Pancreas (tissue), 10 donors: Measurements from ENCODE around the gene CITED4. TPM values are rescaled to one million over a fixed set of nuclear protein-coding genes. Genes with fewer than 3 reads are reported as not detected.

Experiments
- ATAC-seq, 4 donors: fragments of 200-7000 bp; cut with Tn5 transposase; one replicate each; pipeline versions ENCODE4 v1.8.0 to v1.9.1; 2020; ENCODE audit warnings: mild to moderate bottlenecking in 4 of 4, moderate library complexity in 4 of 4
- DNase-seq, 6 donors: peaks; one replicate each; pipeline ENCODE4 v3.0.0-alpha.2; 2020
- FAIRE-seq: peaks from 2 replicates; lab custom pipeline; 2012; peaks lifted over from hg19 to GRCh38; lab: Jason Lieb, UNC
- H3K27ac ChIP-seq, 4 donors: fragments of 200-600 bp; sonication (generic); 1 replicate in 3 of 4; 2 replicates in 1 of 4; pipeline versions ENCODE4 v1.5.0 to v1.8.0; 2020
- H3K27me3 ChIP-seq, 4 donors: fragments of 200-600 bp; one replicate each; pipeline ENCODE4 v1.8.0; 2021
- H3K36me3 ChIP-seq, 3 donors: fragments of 200-600 bp; sonication (generic) in 1 of 3; one replicate each; pipeline versions ENCODE4 v1.5.0 to v1.8.0; 2020 to 2021
- H3K4me1 ChIP-seq, 3 donors: fragments of 200-600 bp; one replicate each; pipeline ENCODE4 v1.8.0; 2021
- H3K4me3 ChIP-seq, 4 donors: fragments of 200-600 bp; sonication (generic) in 2 of 4; one replicate each; pipeline versions ENCODE4 v1.5.0 to v1.8.0; 2020 to 2021
- H3K9me3 ChIP-seq, 4 donors: fragments of 200-600 bp; one replicate each; pipeline ENCODE4 v1.8.0; 2021
- CTCF ChIP-seq, 4 donors: fragments of 200-600 bp; sonication (generic) in 3 of 4; IDR thresholded peaks; one replicate each; pipeline versions ENCODE4 v1.5.0 to v1.8.0; 2021; ENCODE audit warnings: antibody characterized with exemption in 4 of 4
- WGBS, 2 donors: extraction: QIAGEN DNeasy Blood & Tissue Kit; methylation state at CpG; one replicate each; pipeline ENCODE4 v1.1.7; 2013; 5-methylcytosine and 5-hydroxymethylcytosine counted together
- intact Hi-C, 3 donors: fragments of 100-400 bp; cut with DNase I; formaldehyde crosslinking; loops; one replicate each; pipeline versions ENCODE4 v1.11.1 to v1.14.2; 2022
- polyA plus RNA-seq, 2 donors: library from polyadenylated mRNA; stranded (reverse); fragments of 200-250 nt; gene quantifications; one replicate each; pipeline ENCODE4 v1.2.3, GENCODE V29; 2013
- total RNA-seq, 6 donors: library from RNA; stranded (reverse); fragmentation: NEBNext Ultra II Directional in 4 of 6; extraction: Animal tissue kit (Norgen Biotek cat#: 25700) in 4 of 6; gene quantifications; one replicate each; pipeline versions ENCODE4 v1.2.1 to v1.2.4, GENCODE V29; 2021 to 2023
- donor health status: healthy with polysubstance abuse.
- donor health status: DM: no; HTN: no; CAD: no; lungs with moderate emphysema.
- donor health status: DM: no; HTN: no; CAD: no.
- donor health status: control.
- donor health status: control.
- donor health status: Bipolar disorder and iron deficiency.
- donor health status: DM: yes; HTN: yes; CAD: no.
- donor health status: DM: no; HTN: no; CAD: no.
- donor health status: DM: no; HTN: no; CAD: no.
- donor health status: DM: yes; HTN: yes; CAD: no.

CITED4 gene
- total and polyA plus RNA-seq, 8 donors = 41.1 to 81.2 (median 51.1) TPM

GRCh38 chr1:40847023-40847745 lies 15.0 kb downstream of the CITED4 start:
- TF ChIP-seq CTCF (IDR thresholded peaks at IDR 0.05) = no peak
- WGBS, 2 donors = 78 to 80% methylated on average over 6 of the region's 6 CpGs
- Histone ChIP-seq H3K4me3 (no peak overlapping the region), H3K27ac (no peak overlapping the region), H3K36me3 (no peaks in the 10 kb centered on the region), H3K27me3 (no peaks in the 10 kb centered on the region), H3K4me1 (peaks cover 9 to 20% (median 9%) of the 10 kb centered on the region in 3 donors), H3K9me3 (no peaks in the 10 kb centered on the region)
- intact Hi-C loops = loop anchor here in 1 of 3 donors (5.0 to 10.0 kb wide), 2 partner anchors 105 to 222 kb away; no protein-coding TSS in a partner anchor
- DNase-seq (no peak), ATAC-seq (no peak), FAIRE-seq (no peak)

GRCh38 chr1:40845895-40846294 lies 16.3 kb downstream of the CITED4 start:
- H3K27ac ChIP-seq = no peak overlapping the region
- no peak overlapping the region for H3K4me3 ChIP-seq
- intact Hi-C loops = loop anchor here in 1 of 3 donors (5.0 to 10.0 kb wide), 2 partner anchors 106 to 221 kb away; no protein-coding TSS in a partner anchor
- no peaks in the 10 kb centered on the region for H3K9me3 ChIP-seq
- no peak for FAIRE-seq
- DNase-seq = no peak
- no peak for ATAC-seq
- H3K36me3 ChIP-seq = no peaks in the 10 kb centered on the region
- H3K4me1 ChIP-seq = peaks cover 9 to 20% (median 9%) of the 10 kb centered on the region in 3 donors
- whole genome bisulfite sequencing, 2 donors = 96 to 100% methylated on average over 1 of the region's 1 CpG
- no peak for TF ChIP-seq CTCF (IDR thresholded peaks at IDR 0.05)
- H3K27me3 ChIP-seq = no peaks in the 10 kb centered on the region

GRCh38 chr1:40844887-40845878 lies 17.0 kb downstream of the CITED4 start:
- no peak for FAIRE-seq
- intact Hi-C loops = loop anchor here in 1 of 3 donors (5.0 to 10.0 kb wide), 2 partner anchors 107 to 220 kb away; no protein-coding TSS in a partner anchor
- no peak overlapping the region for H3K27ac ChIP-seq

GRCh38 chr1:40844079-40844478 lies 18.1 kb downstream of the CITED4 start:
- no peak for TF ChIP-seq CTCF (IDR thresholded peaks at IDR 0.05)
- WGBS, 2 donors = 83 to 89% methylated on average over 5 of the region's 5 CpGs
- intact Hi-C loops = loop anchor here in 1 of 3 donors (10.0 kb wide), 1 partner anchor 219 kb away; no protein-coding TSS in a partner anchor
- ATAC-seq (no peak), DNase-seq (no peak), FAIRE-seq (no peak)
- Histone ChIP-seq H3K4me1 (peaks cover 4 to 11% (median 4%) of the 10 kb centered on the region in 3 donors), H3K9me3 (no peaks in the 10 kb centered on the region), H3K27ac (no peak overlapping the region), H3K36me3 (no peaks in the 10 kb centered on the region), H3K27me3 (no peaks in the 10 kb centered on the region), H3K4me3 (no peak overlapping the region)

More at GRCh38 chr1:40844887-40845878, 17.0 kb downstream of the CITED4 start:
- H3K9me3 ChIP-seq = no peaks in the 10 kb centered on the region
- H3K4me3 ChIP-seq = no peak overlapping the region
- DNase-seq (no peak), ATAC-seq (no peak)
- H3K36me3 ChIP-seq = no peaks in the 10 kb centered on the region
- no peaks in the 10 kb centered on the region for H3K27me3 ChIP-seq
- 70 to 72% methylated on average over 9 of the region's 9 CpGs for WGBS, 2 donors
- peaks cover 9 to 20% (median 9%) of the 10 kb centered on the region in 3 donors for H3K4me1 ChIP-seq
- no peak for TF ChIP-seq CTCF (IDR thresholded peaks at IDR 0.05)
